ENCODE data around the gene WWOX.

The WWOX gene

GRCh38 chr16:78362524-78363135 is 263.2 kb downstream of the WWOX start:
- DNase-seq (ENCODE audit: low spot score), result no peak

DNA sequence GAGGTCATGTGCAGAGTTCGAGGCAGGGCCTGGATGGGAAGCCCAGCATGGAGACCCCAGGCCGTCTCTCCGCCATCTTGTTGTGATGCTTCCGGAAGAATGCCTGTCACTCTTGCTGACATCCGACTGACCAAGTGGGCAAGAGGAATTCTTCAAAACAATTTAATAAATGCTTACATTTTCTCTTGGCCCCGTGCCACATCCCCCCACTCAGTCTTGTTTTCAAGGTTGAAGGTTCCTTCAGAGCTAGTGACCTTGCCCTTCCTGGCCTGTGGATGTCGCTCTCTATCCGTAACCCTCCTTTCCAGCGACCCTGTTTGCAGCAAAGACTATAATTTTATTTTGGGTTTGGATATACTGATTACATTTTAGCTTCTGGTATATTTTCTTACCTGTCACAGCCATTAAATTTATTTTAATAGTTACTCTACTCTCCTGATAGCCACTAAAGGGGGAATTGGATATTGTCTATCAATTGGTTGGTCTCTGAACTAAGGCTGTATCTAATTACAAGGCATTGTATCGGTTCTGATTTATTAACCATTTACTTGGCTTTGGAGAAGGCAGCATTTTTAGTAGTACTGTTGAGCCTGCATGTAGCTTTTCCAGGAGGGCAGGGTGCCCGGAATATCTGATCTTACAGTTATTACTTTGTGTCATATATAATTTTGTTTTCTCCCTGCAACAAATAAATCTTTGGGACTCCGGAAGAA is 264.5 kb downstream of the WWOX start:
- no peak for DNase-seq (ENCODE audit: low spot score)

DNA sequence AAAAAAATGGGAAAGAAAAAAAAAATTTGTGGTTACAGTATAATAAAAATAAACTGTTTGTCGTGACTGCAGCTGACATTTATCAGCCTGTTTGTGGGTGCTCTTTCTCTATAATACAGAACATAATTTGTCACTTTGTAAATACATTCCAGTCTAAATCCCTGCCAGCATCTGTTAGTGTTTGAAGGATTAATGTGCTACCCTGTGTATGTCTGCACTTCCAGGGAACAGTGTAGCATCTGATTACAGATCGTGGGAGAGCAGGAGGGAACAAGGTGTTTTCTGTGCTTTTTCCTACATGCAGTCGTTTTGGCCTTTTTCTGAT is 265.1 kb downstream of the WWOX start:
- no peak for DNase-seq (ENCODE audit: low spot score)

DNA sequence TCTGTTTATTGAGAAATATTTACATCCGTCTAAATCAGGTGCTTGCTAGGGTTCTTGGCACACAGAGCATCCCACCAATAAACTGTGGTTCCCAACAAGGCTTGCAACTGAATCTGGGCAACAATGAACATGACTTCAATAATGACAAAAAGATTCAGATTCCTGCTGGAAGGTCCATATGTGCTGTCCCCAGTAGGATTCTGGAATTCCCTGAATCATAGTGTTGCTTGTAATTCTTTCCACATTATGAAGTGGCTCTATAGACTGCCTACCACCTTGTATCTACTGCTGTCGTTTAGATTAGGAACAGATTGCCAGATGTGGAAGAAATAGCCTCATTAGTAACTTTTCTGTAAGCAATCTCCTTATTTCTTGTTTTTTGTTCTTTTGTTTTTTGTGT is 265.9 kb downstream of the WWOX start:
- no peak for DNase-seq (ENCODE audit: low spot score)

DNA sequence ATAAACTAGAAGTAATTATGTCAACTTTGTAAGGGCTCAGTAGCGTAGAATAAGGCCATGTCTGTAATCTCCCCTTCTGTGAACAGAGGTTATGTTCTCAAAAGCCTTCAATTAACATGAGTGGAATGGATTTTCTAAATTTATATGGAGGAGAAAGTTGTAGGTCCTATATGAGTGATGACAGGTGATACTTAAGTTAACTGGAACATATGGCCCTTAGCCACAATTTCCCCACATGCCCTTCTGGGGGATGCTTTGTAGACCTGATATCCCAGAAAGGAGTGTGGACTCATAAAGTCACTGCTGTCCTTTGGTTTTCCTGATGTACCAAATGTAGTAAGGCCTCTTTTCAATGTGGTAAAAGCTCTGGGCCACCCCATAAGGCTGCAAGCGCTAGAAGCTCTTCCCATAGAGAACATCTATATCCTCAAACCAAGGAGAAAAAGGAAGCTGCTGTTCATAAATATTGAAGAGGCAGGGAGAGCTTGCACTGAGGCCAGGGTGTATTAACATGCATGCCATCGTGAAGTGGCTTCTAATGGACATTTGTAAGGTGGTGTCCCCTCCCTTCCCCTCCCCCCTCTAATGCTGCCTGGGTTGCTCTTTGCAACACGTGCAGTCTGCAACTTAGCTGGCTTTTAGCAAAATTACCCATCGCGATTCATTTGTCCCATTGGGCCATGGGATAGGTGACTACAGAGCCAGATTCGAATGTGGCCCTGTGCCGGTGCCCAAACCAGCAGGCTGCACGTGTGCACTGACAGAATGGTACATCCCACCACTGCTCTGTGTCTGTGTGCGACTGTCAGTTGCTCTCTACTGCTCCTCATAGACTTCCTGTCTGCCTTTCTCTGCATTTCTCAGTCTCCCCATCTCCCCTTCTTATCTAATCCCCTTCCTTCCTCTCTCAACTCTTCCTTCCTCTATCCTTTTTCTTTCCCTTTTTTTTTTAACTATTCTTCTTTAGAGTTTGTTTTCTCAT is 269.0 kb downstream of the WWOX start:
- no peak for DNase-seq (ENCODE audit: low spot score)

DNA sequence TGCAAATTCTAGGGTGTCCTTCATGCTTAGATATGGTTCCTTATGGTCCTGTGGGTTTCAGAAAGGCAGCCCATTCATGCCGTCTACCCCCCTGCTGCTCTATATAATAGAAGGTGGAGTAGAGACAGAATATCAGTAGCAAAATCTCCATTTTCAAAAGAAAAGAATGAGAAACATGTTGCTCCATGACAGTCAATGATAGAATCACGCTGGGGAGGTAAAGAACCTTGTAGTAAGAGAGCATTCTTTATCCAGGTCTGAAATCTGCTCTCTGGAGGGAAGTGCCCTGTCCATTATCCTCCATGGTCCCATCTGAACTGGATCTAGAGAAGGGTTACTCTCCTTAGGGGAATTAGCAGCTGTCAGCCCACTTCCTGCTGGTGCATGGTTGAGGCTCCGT is 272.8 kb downstream of the WWOX start:
- no peak for DNase-seq (ENCODE audit: low spot score)

GRCh38 chr16:78375055-78375679 is 275.7 kb downstream of the WWOX start:
- DNase-seq (ENCODE audit: low spot score), result no peak

- DNase-seq (ENCODE audit: low spot score), result no peak
Measured at GRCh38 chr16:78376452-78376851, 277.0 kb downstream of the WWOX start.

DNA sequence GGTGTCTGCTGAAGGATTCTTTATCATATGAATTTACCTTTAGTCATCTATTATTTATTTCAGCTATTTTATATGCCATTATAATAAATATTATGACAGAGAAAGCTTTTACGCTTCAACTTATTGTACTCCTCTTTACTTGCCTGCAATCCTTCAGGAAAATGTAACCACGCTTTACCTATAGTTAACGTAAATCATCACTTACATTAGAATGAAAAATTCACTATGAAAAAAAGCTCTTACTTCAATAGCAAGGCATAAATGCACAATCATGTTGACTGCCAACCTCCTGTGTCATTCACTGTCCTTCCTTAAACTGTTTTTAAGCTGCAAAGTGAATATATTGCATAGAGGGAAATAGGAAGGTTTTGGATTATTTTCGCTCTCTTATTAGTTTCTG is 277.9 kb downstream of the WWOX start:
- no peak for DNase-seq (ENCODE audit: low spot score)

DNA sequence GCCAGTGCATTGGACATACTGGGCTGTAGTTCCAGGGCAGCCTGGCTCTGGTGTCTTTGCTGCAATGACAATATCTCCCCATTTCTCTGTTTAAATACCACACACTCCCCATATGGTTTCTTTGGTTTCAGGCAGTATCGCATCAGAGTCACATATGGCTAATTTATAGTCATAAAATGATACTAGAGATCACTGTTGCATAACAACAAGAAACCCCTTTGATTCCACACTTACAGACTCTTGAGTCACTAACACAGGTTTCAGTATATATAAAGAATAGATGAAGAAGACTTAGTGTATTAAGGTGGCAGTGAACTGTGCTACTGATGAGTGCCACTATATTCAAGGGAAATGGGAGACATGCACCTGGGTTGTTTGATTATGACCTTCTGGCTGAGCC is 281.6 kb downstream of the WWOX start:
- no peak for DNase-seq (ENCODE audit: low spot score)

DNA sequence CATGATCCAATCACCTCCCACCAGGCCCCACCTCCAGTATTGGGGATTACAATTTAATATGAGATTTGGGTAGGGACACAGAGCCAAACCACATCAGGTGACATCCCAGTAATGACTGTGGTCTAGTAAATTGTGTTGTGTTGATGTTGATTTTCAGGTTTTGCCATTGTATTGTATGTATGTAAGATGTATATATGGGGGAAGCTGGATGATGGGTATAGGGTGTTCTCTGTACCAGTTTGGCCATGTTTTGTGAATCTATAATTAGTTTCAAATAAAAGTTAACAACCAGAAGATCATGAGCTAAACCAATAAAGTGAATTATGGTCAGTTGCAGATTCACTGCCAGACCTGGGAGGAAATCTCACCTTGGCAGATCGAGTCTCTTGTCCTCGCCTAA is 283.7 kb downstream of the WWOX start:
- no peak for DNase-seq (ENCODE audit: low spot score)

DNA sequence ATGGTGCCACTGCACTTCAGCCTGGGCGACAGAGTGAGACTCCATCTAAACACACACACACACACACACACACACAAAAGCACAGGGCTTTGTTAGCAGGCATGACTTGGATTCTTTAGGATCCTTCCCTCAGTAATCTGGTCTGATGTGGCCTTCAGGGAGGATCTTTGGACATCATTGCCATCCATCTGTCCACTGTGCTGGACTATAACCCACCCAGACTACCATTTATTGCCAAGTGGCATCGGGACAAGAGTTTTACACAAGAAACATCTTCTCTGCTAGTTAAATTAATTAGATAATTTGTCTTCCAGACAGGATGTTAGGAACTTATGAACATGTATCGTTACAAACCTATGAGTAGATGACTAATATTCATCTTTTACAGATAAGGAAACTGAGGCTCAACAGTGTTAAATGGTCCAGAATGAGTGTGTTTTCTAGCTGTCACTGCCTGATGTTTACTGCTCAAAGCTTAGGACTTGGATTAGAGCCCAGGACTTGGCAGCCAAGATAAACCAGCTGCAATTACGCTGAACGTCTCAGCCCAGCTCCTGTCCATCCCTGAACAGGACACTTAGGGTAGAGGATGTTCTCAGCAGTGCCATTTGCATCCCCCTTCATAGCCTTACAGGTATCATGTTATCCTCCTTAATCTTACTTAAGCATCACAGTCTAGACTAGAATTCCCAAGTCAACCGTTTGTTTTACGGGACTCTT is 285.8 kb downstream of the WWOX start:
- DNase-seq (ENCODE audit: low spot score), result no peak

DNA sequence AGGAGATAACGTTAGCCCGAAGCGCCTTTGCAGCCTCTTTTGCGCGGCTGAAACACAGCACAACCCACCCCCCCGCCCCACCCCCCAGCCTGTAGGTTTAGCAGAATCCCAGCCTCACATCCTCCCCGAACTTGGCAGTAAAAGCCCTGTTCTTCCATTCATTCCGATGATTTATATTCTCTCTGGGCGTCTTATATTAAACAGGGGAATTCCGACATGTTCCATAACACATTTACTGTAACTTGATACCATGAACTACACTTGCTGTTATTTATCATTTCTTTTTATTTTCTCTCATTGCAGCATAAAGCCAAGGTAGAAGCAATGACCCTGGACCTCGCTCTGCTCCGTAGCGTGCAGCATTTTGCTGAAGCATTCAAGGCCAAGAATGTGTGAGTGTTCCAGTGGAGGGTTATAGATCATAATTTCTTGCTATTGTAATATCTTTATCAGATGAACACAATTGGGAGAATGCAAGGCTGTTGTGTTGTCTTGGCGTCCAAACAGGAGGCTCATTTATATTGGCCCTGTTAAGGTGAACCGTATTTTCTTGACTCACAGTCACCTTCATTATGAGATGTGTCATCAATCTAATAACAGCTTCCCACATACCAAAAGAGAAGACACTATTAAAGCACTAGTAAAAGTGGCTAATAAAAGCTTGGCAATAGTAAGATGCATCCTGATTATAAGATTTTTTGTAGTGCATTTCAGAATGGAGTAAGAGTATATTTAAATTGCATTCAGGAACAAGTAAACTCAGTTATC is 287.3 kb downstream of the WWOX start:
- no peak for DNase-seq (ENCODE audit: low spot score)

DNA sequence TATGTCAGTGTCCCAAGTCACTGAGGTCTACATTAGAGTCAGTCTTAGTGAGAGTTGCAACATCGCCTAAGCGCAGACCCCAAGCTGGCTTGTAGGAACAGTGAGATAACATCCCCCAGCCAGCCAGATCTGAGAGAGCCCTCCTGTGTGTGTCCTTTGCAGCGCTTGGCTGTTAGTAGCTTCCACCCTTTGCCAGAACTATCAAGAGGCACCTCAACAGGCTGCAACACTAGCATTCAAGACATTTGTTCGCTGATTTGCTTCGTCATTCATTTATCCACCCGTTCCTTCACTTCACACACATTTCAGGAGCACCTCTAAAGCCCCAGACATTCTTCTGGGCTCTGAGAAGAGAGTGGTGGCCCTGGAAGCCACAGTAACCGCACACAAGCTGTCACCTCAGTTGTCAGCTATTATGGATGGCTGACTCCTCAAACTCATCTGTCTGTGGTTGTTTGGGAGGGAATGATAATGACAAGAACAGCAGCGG is 289.6 kb downstream of the WWOX start:
- no peak for DNase-seq (ENCODE audit: low spot score)

GRCh38 chr16:78390092-78390491 is 290.6 kb downstream of the WWOX start:
- no peak for DNase-seq (ENCODE audit: low spot score)

DNA sequence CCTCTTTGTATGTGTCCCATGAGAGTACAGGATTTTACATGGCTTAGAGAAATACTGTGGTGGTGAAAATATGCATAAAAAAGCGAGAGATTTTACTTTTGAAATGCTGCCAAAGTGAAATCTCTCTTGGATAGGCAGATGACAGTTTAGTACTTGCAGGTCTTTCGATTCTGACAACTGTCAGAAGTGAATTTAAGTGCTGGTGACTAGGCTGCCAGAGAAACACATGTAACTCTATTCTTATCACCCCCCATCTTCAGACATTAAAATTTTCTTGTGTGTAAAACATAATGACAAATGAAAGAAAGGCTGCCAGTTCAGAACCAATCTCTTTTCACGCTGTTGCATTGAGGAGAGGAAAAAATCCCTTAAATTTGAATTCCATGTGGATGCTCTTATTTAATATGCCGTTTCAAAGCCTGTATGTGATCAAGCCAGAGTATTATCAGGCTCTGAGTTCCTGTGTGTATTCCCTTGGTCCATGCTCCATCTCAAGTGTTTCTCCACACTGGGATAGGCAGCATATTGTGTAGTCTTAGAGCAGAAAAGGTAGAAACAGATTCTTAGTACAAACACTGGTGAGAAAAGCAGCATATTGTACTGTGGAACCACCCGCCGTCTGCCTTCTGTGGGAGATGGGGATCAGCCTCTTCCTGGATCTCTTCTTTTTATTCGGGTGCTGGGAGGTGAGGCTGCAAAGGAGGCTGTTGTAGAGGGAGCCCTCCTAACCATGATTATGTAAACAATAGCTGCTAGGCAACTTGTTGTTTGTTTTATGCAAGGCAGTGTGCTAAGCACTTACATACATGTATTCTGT is 291.3 kb downstream of the WWOX start:
- no peak for DNase-seq (ENCODE audit: low spot score)

- DNase-seq (ENCODE audit: low spot score), result no peak
Measured at GRCh38 chr16:78392585-78393195, 293.2 kb downstream of the WWOX start.

DNA sequence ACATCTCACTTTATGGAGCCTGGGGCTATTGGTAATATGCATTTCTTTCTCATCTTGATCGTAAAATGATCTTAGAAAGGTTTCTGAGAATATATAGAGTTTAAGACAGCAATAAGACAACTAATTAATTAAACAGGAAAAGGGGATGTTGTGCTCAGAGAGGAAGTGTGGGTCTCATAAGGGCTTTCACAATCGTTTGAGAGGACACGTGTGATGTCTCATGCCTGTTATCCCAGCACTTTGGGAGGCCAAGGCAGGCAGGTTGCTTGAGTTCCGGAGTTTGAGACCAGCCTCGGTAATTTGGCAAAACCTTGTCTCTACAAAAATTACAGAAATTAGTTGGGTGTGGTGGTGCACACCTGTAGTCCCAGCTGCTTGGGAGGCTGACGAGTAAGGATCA is 295.6 kb downstream of the WWOX start:
- DNase-seq (ENCODE audit: low spot score), result no peak

GRCh38 chr16:78396046-78396445 is 296.6 kb downstream of the WWOX start:
- no peak for DNase-seq (ENCODE audit: low spot score)

- no peak for DNase-seq (ENCODE audit: low spot score)
Measured at GRCh38 chr16:78396673-78397072, 297.2 kb downstream of the WWOX start.

All from AG08395 (cell line).